Femur (tissue), 1 donor: ENCODE results near the gene SOX4.

Source experiments
- DNase-seq: peaks from one replicate; pipeline ENCODE4 v3.0.0-alpha.2; 2017

Gene SOX4

GRCh38 chr6:21594416-21595281 is 1.1 kb downstream of the SOX4 start:
- DNase-seq, result peak; percentile 80

DNA sequence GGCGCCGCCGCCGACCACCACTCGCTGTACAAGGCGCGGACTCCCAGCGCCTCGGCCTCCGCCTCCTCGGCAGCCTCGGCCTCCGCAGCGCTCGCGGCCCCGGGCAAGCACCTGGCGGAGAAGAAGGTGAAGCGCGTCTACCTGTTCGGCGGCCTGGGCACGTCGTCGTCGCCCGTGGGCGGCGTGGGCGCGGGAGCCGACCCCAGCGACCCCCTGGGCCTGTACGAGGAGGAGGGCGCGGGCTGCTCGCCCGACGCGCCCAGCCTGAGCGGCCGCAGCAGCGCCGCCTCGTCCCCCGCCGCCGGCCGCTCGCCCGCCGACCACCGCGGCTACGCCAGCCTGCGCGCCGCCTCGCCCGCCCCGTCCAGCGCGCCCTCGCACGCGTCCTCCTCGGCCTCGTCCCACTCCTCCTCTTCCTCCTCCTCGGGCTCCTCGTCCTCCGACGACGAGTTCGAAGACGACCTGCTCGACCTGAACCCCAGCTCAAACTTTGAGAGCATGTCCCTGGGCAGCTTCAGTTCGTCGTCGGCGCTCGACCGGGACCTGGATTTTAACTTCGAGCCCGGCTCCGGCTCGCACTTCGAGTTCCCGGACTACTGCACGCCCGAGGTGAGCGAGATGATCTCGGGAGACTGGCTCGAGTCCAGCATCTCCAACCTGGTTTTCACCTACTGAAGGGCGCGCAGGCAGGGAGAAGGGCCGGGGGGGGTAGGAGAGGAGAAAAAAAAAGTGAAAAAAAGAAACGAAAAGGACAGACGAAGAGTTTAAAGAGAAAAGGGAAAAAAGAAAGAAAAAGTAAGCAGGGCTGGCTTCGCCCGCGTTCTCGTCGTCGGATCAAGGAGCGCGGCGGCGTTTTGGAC is 2.0 kb downstream of the SOX4 start:
- DNase-seq, result peak; percentile 55

DNA sequence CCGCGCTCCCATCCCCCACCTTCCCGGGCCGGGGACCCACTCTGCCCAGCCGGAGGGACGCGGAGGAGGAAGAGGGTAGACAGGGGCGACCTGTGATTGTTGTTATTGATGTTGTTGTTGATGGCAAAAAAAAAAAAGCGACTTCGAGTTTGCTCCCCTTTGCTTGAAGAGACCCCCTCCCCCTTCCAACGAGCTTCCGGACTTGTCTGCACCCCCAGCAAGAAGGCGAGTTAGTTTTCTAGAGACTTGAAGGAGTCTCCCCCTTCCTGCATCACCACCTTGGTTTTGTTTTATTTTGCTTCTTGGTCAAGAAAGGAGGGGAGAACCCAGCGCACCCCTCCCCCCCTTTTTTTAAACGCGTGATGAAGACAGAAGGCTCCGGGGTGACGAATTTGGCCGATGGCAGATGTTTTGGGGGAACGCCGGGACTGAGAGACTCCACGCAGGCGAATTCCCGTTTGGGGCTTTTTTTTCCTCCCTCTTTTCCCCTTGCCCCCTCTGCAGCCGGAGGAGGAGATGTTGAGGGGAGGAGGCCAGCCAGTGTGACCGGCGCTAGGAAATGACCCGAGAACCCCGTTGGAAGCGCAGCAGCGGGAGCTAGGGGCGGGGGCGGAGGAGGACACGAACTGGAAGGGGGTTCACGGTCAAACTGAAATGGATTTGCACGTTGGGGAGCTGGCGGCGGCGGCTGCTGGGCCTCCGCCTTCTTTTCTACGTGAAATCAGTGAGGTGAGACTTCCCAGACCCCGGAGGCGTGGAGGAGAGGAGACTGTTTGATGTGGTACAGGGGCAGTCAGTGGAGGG is 2.8 kb downstream of the SOX4 start:
- peak; percentile 79 for DNase-seq

DNA sequence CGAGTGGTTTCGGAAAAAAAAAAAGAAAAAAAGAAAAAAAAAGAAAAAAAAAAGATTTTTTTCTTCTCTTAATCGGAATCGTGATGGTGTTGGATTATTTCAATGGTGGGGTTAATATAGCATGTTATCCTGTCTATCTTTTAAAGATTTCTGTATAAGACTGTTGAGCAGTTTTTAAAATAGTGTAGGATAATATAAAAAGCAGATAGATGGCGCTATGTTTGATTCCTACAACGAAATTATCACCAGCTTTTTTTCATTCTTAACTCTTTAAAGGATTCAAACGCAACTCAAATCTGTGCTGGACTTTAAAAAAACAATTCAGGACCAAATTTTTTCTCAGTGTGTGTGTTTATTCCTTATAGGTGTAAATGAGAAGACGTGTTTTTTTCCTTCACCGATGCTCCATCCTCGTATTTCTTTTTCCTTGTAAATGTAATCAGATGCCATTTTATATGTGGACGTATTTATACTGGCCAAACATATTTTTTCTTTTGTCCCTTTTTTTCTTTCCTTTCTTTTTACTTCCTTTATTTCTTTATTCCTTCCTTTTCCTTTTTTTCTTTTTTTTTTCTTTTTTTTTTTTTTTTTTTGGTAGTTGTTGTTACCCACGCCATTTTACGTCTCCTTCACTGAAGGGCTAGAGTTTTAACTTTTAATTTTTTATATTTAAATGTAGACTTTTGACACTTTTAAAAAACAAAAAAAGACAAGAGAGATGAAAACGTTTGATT is 3.6 kb downstream of the SOX4 start:
- no peak for DNase-seq

DNA sequence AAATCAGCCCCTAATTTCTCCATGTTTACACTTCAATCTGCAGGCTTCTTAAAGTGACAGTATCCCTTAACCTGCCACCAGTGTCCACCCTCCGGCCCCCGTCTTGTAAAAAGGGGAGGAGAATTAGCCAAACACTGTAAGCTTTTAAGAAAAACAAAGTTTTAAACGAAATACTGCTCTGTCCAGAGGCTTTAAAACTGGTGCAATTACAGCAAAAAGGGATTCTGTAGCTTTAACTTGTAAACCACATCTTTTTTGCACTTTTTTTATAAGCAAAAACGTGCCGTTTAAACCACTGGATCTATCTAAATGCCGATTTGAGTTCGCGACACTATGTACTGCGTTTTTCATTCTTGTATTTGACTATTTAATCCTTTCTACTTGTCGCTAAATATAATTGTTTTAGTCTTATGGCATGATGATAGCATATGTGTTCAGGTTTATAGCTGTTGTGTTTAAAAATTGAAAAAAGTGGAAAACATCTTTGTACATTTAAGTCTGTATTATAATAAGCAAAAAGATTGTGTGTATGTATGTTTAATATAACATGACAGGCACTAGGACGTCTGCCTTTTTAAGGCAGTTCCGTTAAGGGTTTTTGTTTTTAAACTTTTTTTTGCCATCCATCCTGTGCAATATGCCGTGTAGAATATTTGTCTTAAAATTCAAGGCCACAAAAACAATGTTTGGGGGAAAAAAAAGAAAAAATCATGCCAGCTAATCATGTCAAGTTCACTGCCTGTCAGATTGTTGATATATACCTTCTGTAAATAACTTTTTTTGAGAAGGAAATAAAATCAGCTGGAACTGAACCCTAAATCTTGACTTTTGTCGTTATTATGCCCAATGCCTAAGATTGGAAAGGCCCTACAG is 4.5 kb downstream of the SOX4 start:
- peak; percentile 50 for DNase-seq

DNA sequence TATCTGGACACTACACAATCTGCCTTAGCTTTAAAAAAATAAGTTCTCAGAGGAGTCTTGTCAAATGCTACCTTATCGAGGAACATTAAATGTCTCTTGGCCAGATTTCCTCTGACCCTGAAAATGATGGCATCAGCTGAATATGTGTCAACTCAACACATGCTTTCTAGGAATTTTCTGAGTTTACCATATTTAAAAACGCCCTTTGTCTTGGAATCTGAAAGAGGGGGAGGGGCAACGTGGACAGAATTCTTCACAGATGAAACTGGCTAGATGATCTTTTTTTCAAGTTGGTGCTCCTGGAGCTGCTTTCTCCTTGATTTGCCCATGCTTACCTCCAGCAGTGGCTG is 5.1 kb downstream of the SOX4 start:
- DNase-seq, result no peak

DNA sequence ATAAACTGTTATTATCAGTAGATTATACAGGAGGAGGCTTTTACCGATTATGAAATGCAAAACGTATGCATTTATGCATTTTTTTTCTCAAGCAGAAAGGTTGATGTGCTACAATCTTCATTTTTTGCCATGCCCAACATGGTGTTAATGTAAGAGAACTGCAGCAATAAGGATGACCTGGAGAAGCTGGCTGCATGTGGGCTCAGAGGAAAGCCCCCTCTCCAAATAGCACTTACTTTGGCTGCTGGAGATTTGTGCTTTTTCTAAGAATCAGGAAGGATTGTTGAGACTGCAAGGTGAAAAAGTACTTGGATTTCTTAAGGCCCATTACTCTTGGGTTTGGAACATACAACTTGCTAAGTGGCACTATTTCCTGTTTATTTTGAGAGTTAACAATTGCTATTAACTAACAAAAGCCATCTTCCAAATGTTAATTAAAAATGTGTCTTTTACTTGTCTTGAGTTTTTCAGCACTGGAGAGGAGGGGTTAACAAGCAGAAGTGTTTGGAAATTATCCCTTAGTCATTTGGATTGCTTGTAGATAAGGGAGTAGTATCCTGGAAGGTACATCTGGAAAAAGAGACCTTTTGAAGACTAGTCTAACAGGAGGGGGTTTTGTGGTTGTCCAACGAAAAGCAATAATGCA is 5.6 kb downstream of the SOX4 start:
- DNase-seq, result no peak

DNA sequence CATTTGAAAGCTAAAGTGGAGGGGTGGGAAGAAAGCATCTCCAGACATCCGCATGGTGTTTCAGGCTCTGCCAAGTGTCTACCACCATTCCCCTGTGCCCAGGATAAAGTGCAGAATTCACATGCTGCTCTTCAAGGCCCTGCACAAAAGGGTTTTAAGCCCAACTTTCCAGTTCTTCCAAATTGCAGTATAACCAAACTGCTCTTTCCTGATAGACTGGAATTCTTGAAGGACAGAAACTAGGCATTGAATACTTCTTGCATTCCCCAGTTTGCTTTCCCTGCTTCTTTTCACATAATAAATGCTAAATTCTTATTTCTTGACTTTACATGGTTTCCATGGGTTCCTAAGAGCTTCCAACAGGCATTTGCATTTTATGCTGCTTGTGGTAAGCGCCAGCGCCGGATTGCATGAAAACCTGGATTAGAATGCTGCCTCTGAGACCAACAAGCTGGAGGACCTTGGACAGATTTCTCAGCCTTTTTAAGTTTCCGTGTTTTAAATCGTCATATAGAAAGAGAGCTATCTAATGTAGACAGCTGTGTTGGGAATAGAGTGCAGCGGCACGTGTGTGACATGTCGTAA is 7.9 kb downstream of the SOX4 start:
- no peak for DNase-seq

- no peak for DNase-seq
Observed at GRCh38 chr6:21601932-21602390, 8.4 kb downstream of the SOX4 start.

DNA sequence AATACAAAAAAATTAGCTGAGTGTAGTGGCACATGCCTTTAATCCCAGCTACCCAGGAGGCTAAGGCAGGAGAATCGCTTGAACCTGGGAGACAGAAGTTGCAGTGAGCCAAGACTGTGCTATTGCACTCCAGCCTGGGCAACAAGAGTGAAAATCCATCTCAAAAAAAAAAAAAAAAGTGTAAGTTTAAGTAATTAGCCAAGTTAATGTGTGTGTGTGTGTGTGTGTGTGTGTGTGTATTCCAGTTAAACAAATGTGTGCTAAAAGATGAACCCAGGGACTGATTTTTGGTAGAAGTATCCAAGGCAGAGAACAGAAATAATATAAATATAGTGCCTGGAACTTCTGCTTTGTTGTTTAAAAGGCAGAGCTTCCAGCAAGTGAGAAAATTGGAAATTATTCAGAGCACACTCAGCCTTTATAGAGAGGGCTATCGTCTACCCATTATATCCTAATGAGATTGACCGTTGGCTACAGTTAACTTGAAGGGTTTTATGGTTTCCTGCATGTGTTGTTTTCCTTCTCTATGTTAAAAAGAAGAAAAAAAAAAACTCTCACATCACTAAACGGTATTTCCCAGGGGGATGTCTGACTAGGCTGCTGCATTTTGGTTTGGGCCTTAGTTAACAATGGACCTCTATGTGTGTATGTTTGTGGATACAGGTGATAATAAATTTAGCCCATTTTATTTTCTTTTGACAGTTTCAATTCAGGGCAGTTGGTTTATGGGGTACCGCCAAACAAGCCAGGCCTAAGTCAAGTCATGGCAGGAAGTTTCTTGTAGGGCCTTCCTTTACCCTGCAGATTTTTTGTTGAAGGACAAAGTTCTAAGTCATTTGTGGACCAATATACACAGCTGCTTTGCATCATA is 9.8 kb downstream of the SOX4 start:
- no peak for DNase-seq

GRCh38 chr6:21604081-21604480 is 10.5 kb downstream of the SOX4 start:
- no peak for DNase-seq

DNA sequence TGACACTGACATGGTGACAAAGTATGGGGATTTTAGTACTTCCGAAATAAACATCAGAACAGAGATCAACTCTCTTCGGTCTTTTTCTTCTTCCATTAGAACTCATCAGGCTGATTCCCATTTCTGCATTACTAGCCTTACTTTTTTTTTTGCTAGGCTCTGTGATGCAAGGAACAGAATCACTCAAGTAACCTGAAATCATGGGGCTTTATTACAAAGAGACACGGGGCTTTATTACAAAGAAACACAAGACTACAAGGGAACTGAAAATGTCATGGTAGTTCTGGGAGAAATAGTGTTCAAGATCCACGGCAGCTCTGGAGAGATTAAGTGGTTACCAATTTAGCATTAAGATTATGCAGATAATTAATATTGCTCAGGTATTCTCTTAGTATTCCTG is 11.6 kb downstream of the SOX4 start:
- DNase-seq, result no peak

GRCh38 chr6:21608601-21609000 is 15.1 kb downstream of the SOX4 start:
- DNase-seq, result no peak

DNA sequence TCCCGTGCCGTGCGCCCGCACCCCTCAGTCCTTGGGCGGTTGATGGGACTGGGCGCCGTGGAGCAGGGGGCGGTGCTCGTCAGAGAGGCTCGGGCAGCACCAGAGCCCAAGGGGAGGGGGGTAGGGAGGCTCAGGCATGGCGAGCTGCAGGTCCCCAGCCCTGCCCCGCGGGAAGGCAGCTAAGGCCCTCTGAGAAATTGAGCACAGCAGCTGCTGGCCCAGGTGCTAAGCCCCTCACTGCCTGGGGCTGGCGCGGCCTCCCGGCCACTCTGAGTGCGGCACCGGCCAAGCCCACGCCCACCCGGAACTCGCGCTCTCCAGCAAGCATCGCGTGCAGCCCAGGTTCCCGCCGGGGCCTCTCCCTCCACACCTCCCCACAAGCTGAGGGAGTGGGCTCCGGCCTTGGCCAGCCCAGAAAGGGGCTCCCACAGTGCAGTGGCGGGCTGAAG is 16.4 kb downstream of the SOX4 start:
- no peak for DNase-seq

DNA sequence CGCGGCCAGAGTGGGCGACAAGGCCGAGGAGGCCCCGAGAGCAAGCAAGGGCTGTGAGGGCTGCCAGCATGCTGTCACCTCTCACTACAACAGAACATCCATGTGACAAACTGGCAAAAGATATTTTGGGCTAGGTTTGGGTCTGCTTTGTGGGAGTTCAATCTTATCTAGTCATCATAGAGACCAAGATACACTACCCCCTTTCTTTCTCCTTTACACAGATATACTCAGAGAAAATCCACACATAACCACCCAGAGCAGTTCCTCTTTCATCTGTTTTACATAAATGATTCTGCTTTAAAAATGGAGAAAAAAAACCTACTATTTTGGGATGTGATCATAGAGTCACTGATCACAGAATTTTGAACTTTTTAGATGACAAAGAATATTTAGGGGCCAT is 16.8 kb downstream of the SOX4 start:
- no peak for DNase-seq

DNA sequence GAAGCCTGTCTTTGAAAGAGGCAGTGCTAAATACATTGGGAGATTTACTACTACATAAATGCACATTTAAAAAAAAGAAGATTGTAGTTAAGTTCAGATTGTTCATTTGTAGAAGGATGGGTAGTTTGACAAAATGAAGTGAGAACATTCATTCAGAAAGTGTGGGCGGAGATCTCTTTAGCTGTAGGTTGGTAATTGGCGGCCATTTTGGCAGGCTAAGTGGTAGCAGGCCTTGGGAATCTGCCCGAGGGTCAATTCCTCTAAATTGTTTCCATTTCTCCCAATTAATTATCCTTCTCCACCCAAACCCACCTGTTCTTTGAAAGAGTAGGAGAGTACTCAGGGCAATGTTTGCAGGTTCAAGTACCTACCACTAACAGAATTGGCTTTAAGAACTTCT is 17.9 kb downstream of the SOX4 start:
- DNase-seq, result no peak

DNA sequence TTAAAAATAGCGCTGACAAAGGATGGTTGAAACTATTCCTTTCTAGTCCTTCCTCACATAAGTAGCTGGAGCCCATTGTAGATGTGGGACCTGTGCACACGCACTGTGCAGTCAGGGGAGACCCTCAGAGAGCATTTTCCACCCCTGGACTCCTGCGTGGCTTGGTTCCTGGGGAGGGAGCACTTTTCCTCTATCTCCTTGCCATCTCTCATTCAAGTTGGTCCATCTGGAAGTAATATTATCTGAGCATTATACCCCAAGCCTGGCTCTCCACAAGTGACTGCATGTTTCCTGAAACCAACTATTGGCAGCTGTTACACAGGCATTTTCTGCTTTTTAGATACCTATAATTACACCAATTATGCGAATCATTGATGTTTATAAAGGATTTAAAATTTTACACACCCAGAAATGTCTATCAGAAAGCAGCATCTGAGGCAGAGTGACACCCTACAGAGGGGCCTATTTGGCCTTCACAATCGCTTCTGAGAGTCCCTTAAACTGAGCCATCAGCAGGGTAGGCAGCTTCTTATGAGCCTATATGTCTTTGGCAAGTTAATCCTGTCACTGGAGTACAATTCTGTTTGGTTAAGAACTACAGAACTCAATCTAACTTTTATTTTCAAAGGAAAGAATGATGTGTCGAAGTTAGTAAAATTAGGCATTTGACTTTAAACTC is 18.7 kb downstream of the SOX4 start:
- no peak for DNase-seq

DNA sequence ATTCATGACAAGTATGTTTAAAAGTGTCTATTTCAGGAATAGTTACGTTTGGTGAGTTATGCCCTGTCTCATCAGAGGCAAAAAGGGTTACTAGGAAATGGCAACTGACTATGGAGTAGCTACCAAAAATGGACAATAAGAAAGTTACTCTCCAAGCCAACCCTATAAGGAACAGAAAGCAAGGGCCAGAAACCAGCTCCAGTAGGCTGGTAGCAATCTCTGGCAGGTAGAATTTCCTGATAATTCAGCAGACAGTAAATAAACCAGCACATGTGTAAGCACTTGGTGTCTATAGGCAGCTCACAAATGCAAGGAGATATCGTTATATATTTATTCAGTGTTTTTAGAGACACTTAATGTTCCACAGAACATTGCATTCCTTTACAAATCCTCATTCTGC is 20.3 kb downstream of the SOX4 start:
- DNase-seq, result no peak

- DNase-seq, result no peak
Observed at GRCh38 chr6:21614226-21614625, 20.7 kb downstream of the SOX4 start.
